ENCODE data around the gene OR2C3.

OR2C3 gene

GRCh38 chr1:247536340-247536739, at the start of gene OR2C3:
OR2C3 (minus strand) TSS chr1:247536440; CDS start chr1:247532511, 3,929 bp downstream.
- H3K9ac ChIP-seq (ENCODE audit: low read depth, low read length): no peak within 1 kb of the TSS

DNA sequence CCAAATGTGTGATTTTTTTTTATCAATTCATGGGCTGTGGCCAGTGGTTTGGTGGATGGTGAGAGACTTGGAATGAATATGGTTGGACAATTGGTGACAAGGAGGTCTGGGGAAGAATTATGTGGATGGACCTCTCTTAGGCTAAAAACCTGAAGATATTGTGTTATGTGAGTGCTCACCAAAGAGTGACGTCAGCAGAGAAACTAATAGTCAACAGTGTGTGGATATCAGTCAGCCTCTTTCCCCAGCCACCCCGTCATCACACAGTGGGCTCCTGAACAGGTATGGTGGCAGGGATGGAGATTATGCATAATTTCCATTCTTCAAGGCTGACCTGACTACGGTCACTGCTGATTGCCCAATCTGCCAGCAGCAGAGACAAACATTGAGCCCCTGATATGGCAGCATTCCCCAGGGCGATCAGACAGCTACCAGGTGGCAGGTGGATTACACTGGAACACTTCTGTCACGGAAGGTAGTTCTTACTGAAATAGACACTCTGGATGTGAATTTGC, 42.8 kb upstream of the OR2C3 start:
- no peaks in the 10 kb centered on the region for H3K9me3 ChIP-seq (ENCODE audit: control insufficient read depth, insufficient read depth, low read length)
- H3K9ac ChIP-seq (ENCODE audit: low read depth, low read length): no peak overlapping the region
- H3K36me3 ChIP-seq (ENCODE audit: insufficient read depth, low read length): no peaks in the 10 kb centered on the region
- no peaks in the 10 kb centered on the region for H3K4me1 ChIP-seq (ENCODE audit: insufficient read depth, low read length)

More at GRCh38 chr1:247536340-247536739, at the start of gene OR2C3:
- H3K4me1 ChIP-seq (ENCODE audit: insufficient read depth, low read length): no peaks in the 10 kb centered on the region
- no peaks in the 10 kb centered on the region for H3K36me3 ChIP-seq (ENCODE audit: insufficient read depth, low read length)
- H3K9me3 ChIP-seq (ENCODE audit: control insufficient read depth, insufficient read depth, low read length): no peaks in the 10 kb centered on the region

GRCh38 chr1:247576514-247576913, 40.3 kb upstream of the OR2C3 start:
- H3K9ac ChIP-seq (ENCODE audit: low read depth, low read length): no peak overlapping the region
- H3K36me3 ChIP-seq (ENCODE audit: insufficient read depth, low read length): no peaks in the 10 kb centered on the region
- no peaks in the 10 kb centered on the region for H3K4me1 ChIP-seq (ENCODE audit: insufficient read depth, low read length)
- no peaks in the 10 kb centered on the region for H3K9me3 ChIP-seq (ENCODE audit: control insufficient read depth, insufficient read depth, low read length)

- H3K9ac ChIP-seq (ENCODE audit: low read depth, low read length): no peak overlapping the region
- no peaks in the 10 kb centered on the region; the same call in 1 of the 2 replicates for H3K9me3 ChIP-seq (ENCODE audit: control insufficient read depth, insufficient read depth, low read length)
- H3K36me3 ChIP-seq (ENCODE audit: insufficient read depth, low read length): no peaks in the 10 kb centered on the region
- no peaks in the 10 kb centered on the region for H3K4me1 ChIP-seq (ENCODE audit: insufficient read depth, low read length)
Measured at GRCh38 chr1:247574664-247575063, 38.4 kb upstream of the OR2C3 start.

DNA sequence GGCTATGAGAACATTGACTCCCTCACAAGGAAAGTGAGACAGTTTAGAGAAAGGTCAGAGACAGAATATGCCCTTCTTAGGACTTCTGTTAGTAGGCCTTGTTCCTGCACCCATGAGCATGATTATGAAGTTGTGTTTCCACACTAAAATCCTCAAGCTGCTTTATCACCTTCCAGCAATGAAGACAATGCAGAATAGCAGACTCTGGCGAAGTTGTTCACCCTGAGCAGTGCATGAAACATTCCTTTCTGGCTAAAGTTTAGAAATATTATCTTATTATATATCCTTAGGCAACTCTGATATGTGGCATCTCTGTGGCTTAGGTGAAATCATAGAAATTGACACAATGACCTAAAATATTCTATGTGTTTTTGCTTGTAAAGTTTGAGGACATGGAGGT, 38.0 kb upstream of the OR2C3 start:
- Histone ChIP-seq H3K4me1 (ENCODE audit: insufficient read depth, low read length) (no peaks in the 10 kb centered on the region), H3K36me3 (ENCODE audit: insufficient read depth, low read length) (no peaks in the 10 kb centered on the region), H3K9me3 (ENCODE audit: control insufficient read depth, insufficient read depth, low read length) (no peaks in the 10 kb centered on the region; the same call in 1 of the 2 replicates), H3K9ac (ENCODE audit: low read depth, low read length) (no peak overlapping the region)

GRCh38 chr1:247562198-247562597, 26.0 kb upstream of the OR2C3 start:
- no peak overlapping the region for H3K9ac ChIP-seq (ENCODE audit: low read depth, low read length)
- no peaks in the 10 kb centered on the region for H3K9me3 ChIP-seq (ENCODE audit: control insufficient read depth, insufficient read depth, low read length)
- no peaks in the 10 kb centered on the region for H3K36me3 ChIP-seq (ENCODE audit: insufficient read depth, low read length)
- no peaks in the 10 kb centered on the region for H3K4me1 ChIP-seq (ENCODE audit: insufficient read depth, low read length)

GRCh38 chr1:247561711-247562110, 25.5 kb upstream of the OR2C3 start:
- Histone ChIP-seq H3K4me1 (ENCODE audit: insufficient read depth, low read length) (no peaks in the 10 kb centered on the region), H3K36me3 (ENCODE audit: insufficient read depth, low read length) (no peaks in the 10 kb centered on the region), H3K9me3 (ENCODE audit: control insufficient read depth, insufficient read depth, low read length) (no peaks in the 10 kb centered on the region), H3K9ac (ENCODE audit: low read depth, low read length) (no peak overlapping the region)

DNA sequence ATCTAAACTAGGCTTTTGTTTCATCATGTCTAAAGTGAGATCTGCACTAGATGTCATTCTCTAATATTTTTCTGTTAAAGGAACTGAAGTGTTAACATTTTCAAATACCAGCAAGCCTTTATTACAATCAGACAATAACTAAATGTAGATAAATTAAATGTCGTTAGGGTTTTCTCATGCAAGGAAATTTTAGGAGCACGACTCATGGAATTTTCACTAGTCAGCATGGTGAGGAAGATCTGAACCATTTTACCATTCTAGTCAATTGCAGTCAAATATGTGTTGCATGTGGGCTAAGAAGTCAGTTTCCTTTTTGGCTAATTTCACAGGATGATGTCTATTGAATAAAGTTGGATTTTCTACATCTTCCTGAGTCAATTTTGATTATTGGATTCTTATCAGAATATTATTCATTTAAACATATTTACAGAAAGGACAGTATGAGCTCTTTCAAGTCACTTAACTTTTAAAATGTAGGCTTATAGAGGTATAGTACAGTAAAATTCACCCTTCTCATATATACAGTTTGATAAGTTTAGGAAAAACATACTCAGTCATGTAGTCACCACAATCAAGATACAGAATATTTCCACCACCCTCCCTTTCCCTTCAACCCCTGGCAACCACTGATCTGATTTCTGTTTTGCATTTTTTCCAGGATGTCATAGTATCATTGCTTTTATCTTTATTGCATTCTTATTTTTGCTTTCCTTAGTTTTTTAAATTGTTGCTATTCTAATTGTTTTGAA, 21.9 kb upstream of the OR2C3 start:
- Histone ChIP-seq H3K9ac (ENCODE audit: low read depth, low read length) (no peak overlapping the region), H3K9me3 (ENCODE audit: control insufficient read depth, insufficient read depth, low read length) (no peaks in the 10 kb centered on the region), H3K4me1 (ENCODE audit: insufficient read depth, low read length) (no peaks in the 10 kb centered on the region), H3K36me3 (ENCODE audit: insufficient read depth, low read length) (no peaks in the 10 kb centered on the region)

DNA sequence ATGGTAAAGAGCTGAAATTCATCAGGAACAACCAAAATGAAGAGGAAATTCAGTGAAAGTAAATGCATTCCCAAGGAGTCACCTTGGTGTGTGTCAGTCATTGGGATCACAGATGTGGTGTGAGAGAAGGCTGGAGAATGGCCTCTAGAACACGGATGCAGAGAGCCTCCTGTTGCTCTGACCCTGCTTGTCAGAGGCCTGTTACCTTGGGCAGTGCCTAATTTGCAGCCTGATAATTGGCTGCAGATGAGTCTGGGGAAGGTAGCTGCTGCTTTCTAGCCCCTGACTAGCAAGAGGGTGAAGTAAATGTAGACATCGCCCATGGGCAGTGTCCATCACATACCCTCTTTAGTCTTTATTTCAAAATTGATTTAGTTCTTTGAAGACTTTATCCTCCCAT, 16.0 kb upstream of the OR2C3 start:
- no peak overlapping the region for H3K9ac ChIP-seq (ENCODE audit: low read depth, low read length)
- peaks cover 4% of the 10 kb centered on the region; the same call in 1 of the 2 replicates for H3K4me1 ChIP-seq (ENCODE audit: insufficient read depth, low read length)
- H3K9me3 ChIP-seq (ENCODE audit: control insufficient read depth, insufficient read depth, low read length): no peaks in the 10 kb centered on the region
- no peaks in the 10 kb centered on the region for H3K36me3 ChIP-seq (ENCODE audit: insufficient read depth, low read length)

- no peaks in the 10 kb centered on the region for H3K36me3 ChIP-seq (ENCODE audit: insufficient read depth, low read length)
- peaks cover 4% of the 10 kb centered on the region; the same call in 1 of the 2 replicates for H3K4me1 ChIP-seq (ENCODE audit: insufficient read depth, low read length)
- H3K9ac ChIP-seq (ENCODE audit: low read depth, low read length): no peak overlapping the region
- no peaks in the 10 kb centered on the region for H3K9me3 ChIP-seq (ENCODE audit: control insufficient read depth, insufficient read depth, low read length)
Measured at GRCh38 chr1:247551721-247552120, 15.5 kb upstream of the OR2C3 start.

GRCh38 chr1:247548769-247549182, 12.5 kb upstream of the OR2C3 start, which contains the start of gene GCSAML:
GCSAML (plus strand) TSS chr1:247549134; CDS start chr1:247549192, 58 bp downstream.
- Histone ChIP-seq H3K36me3 (ENCODE audit: insufficient read depth, low read length) (no peaks in the 10 kb centered on the region), H3K4me1 (ENCODE audit: insufficient read depth, low read length) (peaks cover 4% of the 10 kb centered on the region; the same call in 1 of the 2 replicates), H3K9me3 (ENCODE audit: control insufficient read depth, insufficient read depth, low read length) (no peaks in the 10 kb centered on the region), H3K9ac (ENCODE audit: low read depth, low read length) (no peak within 1 kb of the TSS)

DNA sequence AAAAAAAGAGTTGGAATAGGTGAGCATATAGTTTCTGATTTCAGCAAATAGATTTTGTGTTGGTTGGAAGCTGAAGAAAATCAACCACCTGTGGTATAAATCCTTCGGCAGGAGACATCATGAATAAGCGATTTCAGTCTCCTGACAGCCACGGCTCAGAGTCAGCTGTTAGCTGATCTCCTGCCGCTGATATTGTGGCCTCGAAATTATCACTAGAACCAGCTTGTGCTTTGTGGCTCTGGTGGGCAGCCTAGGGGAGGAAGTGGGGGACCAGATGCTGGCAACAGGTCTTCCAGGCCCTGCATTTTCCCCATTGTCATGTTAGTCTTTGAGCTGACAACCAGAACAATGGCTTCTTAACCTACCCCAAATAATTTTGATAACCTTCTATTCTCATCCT, 11.9 kb upstream of the OR2C3 start:
- Histone ChIP-seq H3K36me3 (ENCODE audit: insufficient read depth, low read length) (no peaks in the 10 kb centered on the region), H3K4me1 (ENCODE audit: insufficient read depth, low read length) (peaks cover 4% of the 10 kb centered on the region; the same call in 1 of the 2 replicates), H3K9ac (ENCODE audit: low read depth, low read length) (no peak overlapping the region), H3K9me3 (ENCODE audit: control insufficient read depth, insufficient read depth, low read length) (no peaks in the 10 kb centered on the region)

DNA sequence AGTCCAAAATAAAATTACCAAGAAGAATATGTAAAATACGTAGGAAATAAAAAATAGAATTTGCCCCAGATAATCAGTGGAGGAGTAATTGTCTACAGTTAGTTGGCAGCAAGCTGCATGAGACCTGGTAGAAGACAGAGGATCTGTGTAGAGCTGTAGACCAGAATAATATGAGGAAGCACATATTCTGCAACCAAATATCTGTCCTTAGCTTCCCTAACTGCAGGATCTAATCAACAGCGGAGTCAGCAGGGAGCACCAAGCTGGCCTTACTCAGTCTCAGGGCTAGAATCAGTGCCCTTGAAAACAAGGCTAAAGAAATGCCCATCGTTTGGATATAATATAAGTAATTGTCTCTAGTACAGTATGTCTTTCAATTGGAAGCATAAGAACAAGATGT, 6.6 kb upstream of the OR2C3 start:
- peaks cover 4% of the 10 kb centered on the region; the same call in 1 of the 2 replicates for H3K4me1 ChIP-seq (ENCODE audit: insufficient read depth, low read length)
- no peaks in the 10 kb centered on the region for H3K36me3 ChIP-seq (ENCODE audit: insufficient read depth, low read length)
- no peaks in the 10 kb centered on the region for H3K9me3 ChIP-seq (ENCODE audit: control insufficient read depth, insufficient read depth, low read length)
- no peak overlapping the region for H3K9ac ChIP-seq (ENCODE audit: low read depth, low read length)

GRCh38 chr1:247540581-247540980, 4.3 kb upstream of the OR2C3 start:
- no peaks in the 10 kb centered on the region for H3K36me3 ChIP-seq (ENCODE audit: insufficient read depth, low read length)
- H3K9me3 ChIP-seq (ENCODE audit: control insufficient read depth, insufficient read depth, low read length): no peaks in the 10 kb centered on the region
- H3K9ac ChIP-seq (ENCODE audit: low read depth, low read length): no peak overlapping the region
- no peaks in the 10 kb centered on the region for H3K4me1 ChIP-seq (ENCODE audit: insufficient read depth, low read length)

DNA sequence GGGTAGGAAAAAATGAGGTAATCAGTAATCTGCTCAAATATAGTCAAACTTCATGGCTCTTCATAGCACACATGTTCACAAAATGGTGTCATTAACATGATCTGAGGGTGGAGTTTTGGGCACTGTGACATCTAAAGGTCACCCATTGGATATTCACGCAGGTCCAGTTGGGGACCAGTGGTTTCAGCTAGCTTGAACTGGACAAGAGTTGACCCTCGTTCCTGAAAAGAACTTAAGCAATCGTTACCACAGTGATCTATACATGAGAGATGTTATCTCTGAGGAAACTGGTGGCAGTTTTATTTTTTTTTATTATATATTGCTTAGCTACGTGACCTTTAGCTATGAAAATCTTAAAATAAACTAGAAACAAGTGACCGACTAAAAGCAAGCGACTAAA, 3.0 kb upstream of the OR2C3 start:
- H3K36me3 ChIP-seq (ENCODE audit: insufficient read depth, low read length): no peaks in the 10 kb centered on the region
- H3K9me3 ChIP-seq (ENCODE audit: control insufficient read depth, insufficient read depth, low read length): no peaks in the 10 kb centered on the region
- H3K4me1 ChIP-seq (ENCODE audit: insufficient read depth, low read length): no peaks in the 10 kb centered on the region
- no peak overlapping the region for H3K9ac ChIP-seq (ENCODE audit: low read depth, low read length)
